ENCODE results near the gene POP5.
"Not testable (repeated sequence)": the region's sequence is repeated elsewhere in the genome, so short reads cannot be mapped to it uniquely, and the experiment has no call there.

POP5 gene

DNA sequence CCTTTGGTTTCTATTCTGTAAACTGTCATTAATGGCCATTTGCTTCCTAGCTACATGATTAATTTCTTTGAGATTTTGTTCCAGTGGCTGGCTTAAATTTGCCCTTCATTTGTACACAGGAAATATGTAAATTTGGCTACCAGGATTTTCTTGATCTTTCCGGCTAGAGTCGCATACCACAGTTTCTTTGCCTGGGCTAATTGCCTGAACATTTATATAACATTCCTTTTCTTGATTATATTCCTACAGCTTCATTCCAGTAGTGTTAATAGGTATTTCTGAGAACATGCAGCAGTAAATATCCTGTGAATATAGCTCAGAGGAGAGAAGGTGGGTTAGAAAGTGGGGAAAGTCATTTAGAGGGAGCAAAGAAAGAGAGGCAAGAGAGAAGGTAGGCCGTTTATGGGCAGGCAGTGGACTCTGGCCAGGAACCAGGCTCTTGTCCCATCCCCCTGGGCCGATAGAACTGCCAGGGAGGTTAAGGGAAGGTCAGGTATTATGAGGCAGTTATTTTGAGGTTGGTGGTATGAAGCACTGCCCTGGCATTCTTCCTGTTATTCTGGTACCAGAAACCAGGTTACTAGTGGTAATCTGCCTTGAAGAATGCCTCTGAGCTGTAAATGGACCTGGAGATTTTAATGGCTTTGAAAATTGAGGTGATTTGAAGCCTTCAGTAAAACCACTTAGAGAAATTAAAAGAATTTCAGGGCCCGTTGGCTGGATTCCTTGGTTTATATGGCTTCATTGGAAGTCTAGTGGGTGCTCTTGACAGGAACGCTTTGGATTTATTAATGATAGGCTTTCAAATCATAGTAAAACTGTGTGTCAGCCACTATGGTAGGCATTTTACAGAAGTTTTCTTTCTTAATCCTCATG lies 42.7 kb downstream of the POP5 start:
- DNase-seq: peak in 5 of 56 donors; percentile 2 to 5 (median 4)

DNA sequence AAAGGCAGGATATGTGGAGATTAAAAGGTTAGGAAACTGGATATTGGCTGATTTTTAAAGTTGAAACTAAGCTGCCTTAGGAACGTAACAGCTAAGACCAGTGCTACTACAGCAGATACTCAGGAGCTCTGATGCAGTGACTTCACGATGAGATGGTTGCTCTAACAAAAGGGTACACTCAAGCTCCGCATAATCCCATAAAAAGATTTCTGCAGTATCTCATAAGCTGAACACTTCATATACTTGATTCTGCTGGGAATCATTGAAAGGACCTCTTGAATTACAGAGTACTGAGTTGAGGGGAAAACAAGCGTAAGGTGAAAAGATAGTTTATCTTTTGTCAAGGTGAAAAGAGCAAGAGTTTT lies 43.4 kb downstream of the POP5 start:
- no peak for DNase-seq

DNA sequence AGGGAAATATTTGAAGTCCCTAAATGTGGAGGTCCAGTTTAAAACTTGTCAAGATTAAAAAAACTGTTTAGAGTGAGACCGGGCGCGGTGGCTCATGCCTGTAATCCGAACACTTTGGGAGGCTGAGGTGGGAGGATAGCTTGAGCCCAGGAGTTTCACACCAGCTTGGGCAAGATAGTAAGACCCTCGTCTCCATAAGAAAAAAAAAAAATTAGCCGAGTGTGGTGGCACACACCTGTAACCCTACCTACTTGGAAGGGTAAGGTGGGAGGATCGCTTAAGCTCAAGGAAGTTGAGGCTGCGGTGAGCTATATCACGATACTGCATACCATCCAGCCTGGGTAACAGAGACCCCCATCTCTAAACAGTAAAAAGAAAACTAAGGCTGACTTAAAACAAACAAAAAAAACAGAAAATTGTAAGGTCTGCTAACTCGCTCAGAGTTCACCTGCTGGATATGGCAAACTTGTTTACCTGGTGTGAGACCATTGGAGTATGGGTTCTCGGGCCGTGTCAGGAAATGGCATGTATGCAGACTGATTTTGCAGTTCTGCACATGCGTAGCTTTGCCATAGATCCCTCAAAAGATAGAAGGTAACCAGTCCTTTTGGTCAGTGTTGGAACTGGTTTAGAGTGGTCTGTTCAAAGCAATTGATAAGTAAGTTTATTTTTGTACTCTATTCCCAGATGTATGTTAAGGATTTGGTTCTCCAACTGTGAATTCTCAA lies 45.0 kb downstream of the POP5 start:
- DNase-seq: no peak

GRCh38 chr12:120534703-120535655 lies 46.2 kb downstream of the POP5 start:
- DNase-seq: peak in 22 of 56 donors; percentile 16 to 59 (median 36)

DNA sequence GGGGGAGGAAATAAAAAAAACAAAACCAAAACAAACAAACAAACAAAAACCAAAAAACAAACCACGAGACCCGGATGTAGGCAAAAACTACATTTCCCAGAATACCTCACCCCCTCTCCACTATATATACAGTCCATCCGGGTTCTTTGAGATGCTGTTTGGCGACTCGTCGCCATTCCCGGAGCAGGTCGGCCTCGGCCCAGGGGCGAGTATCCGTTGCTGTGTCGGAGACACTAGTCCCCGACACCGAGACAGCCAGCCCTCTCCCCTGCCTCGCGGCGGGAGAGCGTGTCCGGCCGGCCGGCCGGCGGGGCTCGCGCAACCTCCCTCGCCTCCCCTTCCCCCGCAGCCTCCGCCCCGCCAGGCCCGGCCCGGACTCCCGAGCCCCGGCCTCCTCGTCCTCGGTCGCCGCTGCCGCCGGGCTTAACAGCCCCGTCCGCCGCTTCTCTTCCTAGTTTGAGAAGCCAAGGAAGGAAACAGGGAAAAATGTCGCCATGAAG lies 46.9 kb downstream of the POP5 start, which contains the start of gene RNF10:
Gene RNF10 (plus strand): TSS at position 154 of the 500 bp plus-strand sequence. CDS start 456 bp downstream, outside the sequence.
- peak in 55 of 56 donors; percentile 6 to 83 (median 65) for DNase-seq

DNA sequence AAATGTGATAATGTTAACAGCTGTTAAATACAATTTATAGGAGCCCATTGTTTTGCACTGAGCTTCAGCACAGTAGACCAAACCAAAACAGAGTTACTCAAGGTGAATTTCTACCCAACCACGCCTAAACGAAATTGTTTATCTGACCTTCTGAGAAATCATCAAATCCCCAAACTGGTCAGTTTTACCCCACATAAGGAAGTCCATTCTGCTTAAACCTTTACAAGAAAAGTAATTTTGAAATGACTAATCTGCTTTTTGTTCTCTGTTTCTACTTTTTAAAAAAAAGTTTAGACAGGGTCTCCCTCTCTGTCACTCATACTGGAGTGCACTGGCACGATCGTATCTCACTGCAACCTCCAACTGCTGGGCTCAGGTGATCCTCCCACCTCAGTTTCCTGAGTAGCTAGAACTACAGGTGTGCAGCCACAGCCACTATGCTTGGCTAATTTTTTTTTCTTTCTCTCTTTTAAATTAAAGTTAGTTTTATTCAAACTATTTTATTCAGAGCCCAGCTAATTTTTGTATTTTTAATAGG lies 48.4 kb downstream of the POP5 start:
- DNase-seq: no peak

DNA sequence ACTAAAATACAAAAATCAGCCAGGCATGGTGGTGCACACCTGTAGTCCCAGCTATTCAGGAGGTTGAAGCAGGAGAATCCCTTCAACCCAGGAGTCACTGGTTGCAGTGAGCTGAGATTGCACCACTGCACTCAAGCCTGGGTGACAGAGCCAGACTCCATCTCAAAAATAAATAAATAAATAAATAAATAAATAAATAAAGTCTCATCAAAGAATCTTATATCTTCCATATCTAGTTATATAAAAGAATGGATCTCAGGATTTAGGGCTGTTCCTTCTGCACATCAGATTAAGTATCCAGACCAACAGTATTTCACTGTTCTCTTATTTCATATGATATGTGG lies 50.8 kb downstream of the POP5 start:
- DNase-seq: not testable (repeated sequence)

DNA sequence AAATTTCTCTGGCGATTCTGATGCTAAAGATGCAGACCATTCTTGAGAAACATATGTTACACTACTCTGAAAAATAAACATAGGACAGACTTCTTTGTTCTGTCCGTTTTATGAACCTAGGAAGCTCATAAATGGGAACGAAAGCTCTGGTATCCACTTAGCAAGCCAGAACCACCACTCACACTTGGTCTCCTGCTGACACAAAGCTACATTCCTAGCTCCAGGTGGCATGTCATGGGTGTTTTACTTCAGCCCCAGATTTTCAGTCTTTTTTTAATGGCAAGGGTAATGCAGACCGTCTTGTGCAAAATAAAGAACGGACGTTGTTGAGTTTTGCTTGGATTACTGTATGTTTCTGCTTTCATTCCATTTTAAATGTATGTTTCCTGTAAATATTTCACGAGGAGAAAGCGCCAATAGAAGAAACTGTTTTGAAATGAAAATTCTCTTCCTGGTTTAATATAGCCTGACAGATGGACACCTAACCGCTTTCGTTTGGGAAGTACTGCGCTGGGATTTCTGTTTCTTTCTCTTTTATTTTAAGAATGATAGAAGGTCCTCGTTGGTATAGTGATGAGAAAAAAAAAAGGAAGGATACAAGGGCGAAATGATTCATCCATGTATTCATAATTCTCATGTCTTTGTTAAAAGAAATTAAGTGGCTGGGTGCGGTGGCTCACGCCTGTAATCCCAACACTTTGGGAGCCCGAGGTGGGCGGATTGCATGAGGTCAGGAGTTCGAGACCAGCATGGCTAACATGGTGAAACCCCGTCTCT lies 51.4 kb downstream of the POP5 start:
- DNase-seq: peak in 6 of 56 donors; percentile 1 to 34 (median 4)

DNA sequence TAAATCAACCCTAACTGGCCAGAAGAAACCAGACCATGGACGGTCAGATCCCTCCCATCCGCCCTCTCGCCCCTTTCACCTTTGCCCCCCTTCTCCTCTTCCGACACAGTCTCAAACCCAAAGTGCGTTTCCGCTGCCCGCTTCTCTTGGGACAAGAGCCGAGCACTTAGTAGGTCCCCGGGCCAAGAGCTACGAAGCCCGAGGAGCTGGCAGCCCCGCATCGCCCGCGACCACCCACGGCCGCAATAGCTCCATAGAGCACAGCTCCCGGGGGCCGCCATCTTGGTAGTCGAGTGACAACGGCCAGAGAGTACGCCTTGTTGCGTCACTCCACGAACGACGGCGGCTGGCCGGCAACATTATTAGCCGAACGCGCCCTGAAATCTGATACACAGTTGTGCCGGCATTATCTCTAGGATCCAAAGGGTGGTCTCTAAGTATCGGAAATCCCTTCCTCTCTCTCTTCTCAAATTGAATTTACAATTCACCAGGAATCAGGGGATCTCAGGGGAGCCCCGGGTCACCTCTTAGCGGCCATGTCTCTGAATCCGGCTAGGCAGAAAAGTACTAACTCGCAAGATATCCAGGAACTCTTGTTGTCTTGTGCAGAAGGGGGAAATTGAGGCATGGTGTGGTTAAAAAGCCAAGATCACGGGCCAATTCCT lies 52.2 kb downstream of the POP5 start, which contains the start of gene COQ5:
Gene COQ5 (minus strand): TSS at position 298 of the 665 bp plus-strand sequence. CDS start 17 bp downstream, at position 281.
- DNase-seq: peak in 55 of 56 donors; percentile 46 to 96 (median 86)

Measured in nucleus accumbens (tissue), 56 donors.